ENCODE measurements around the gene BCKDK.

- TF ChIP-seq CTCF (optimal IDR thresholded peaks at IDR 0.05 in 1 of 3, IDR thresholded peaks at IDR 0.05 in 1 of 3, conservative IDR thresholded peaks at IDR 0.05 in 1 of 3; ENCODE audit: extremely low read depth in 1 of 3, insufficient read depth in 2 of 3, low read length in 3 of 3) (no peak), EZH2 (IDR thresholded peaks at IDR 0.05; ENCODE audit: low read length) (no peak)
Observed at GRCh38 chr16:31063843-31064611, 44.2 kb upstream of the BCKDK start.
